Frontal cortex (tissue), 4 donors: Measurements from ENCODE around the gene METTL22. TPM values are rescaled to one million over a fixed set of nuclear protein-coding genes. Genes with fewer than 3 reads are reported as not detected.
"Not testable (repeated sequence)": the region's sequence is repeated elsewhere in the genome, so short reads cannot be mapped to it uniquely, and the experiment has no call there.

Source experiments
- DNase-seq, 2 donors: peaks; one replicate each; pipeline ENCODE4 v3.0.0; 2012; ENCODE audit warnings: low spot score in 2 of 2
- FAIRE-seq: peaks from 2 replicates; lab custom pipeline; 2012; peaks lifted over from hg19 to GRCh38; lab: Jason Lieb, UNC
- total RNA-seq: library from RNA; depleted of rRNA; stranded (reverse); fragments of >200 nt; gene quantifications from one replicate; pipeline ENCODE4 v1.2.3, GENCODE V29; 2014
- donor health status: control.
- donor health status: control.
- donor health status: control.

Gene METTL22
- total RNA-seq, 1 donor from 2014 or later = 7.7 TPM

- DNase-seq (no peak), FAIRE-seq (no peak)
Measured at GRCh38 chr16:8630255-8630953, 8.9 kb downstream of the METTL22 start.

DNA sequence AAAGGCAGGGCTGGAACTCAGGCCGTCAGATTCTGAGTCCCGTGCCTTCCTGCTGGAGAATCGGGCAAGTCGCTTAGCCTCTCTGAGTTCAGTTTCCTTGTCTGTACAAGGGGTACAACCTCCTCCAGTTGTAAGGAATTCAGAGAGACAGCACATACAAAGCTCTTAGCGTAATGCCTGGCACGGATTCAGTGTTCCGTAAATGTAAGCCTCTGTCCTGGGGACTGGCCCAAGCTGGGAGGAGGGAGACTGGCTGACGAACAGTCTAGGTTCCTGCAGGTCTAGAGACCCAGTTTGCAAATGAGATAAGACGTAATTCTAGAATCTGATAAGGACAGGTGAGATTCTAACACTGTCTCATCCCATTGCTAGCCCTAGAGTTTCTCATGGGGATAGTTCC, 9.9 kb downstream of the METTL22 start:
- FAIRE-seq = no peak
- DNase-seq = no peak

DNA sequence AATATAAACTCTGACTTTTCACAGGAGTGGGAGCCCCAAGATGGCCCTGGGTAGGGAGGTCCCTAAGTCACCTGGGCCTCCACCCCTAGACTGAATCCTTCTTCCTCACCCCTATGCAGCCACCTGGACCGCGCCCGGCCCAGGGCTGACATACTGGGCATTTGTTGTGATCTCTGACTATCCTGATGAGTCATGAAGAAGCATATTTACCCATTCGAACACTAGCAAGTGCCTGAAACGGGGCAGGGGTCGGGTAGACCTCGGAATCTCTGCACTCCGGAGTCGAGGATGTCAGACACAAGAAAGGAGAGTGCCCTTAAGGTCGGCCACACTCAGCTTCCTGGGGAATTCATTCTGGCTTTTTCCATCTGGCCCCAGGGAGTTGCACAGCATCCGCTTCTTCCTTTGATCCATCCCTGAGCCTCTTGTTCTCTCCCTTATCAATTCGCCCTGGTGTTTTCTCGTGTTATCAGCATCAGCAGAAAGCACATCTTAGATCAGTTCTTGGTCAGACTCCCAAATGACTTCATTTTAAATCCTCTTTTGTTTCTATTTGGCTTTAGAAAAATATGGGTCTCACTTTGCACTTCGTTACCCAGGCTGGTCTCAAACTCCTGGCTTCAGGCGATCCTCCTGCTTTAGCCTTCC, 10.4 kb downstream of the METTL22 start:
- DNase-seq (no peak), FAIRE-seq (no peak)

GRCh38 chr16:8632675-8633182, 11.2 kb downstream of the METTL22 start:
- DNase-seq (peak in 1 of 2 donors; percentile 28), FAIRE-seq (no peak)

GRCh38 chr16:8634991-8635736, 13.7 kb downstream of the METTL22 start:
- DNase-seq (no peak), FAIRE-seq (no peak)

DNA sequence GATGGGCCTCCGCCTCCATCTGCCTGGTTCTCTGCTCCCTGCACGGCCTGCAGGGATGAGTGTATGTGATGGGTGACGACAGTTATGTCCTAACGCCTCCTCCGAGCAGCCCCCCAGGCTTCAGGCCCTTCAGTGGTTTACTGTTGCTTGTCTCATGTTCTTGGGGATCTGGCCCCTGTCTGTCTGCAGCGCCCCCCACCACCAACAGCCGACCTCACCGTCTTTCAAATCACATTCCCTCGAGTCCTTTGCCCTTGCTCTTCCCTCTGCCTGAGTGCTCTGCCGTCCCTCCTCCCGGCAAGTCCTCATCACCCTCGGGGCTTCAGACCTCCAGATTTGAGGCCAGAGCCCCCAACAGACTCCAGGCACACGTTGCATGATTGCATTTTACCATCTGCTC, 18.2 kb downstream of the METTL22 start:
- no peak for FAIRE-seq
- DNase-seq = no peak

DNA sequence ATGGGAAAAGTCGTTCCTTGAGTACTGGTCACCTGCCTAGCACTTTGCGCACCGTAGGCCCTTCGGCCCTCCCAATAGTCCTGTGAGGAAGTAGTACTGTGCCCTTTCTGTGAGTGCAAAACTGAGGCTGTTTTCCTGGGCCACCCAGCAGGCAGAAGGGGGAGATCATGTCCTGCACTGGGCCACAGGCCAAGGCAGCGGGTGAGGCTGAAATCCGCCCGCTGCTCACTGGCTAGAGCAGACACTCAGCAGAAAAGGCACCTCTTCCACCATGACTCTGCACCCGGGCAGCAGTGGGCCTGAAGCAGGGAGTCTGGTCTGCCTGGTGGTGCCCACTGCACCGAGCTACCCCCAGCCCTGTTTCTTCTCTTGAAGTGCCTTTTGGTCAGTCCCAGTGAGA, 20.2 kb downstream of the METTL22 start:
- no peak for FAIRE-seq
- no peak for DNase-seq

GRCh38 chr16:8642146-8642545, 20.6 kb downstream of the METTL22 start:
- DNase-seq = no peak
- no peak for FAIRE-seq

DNA sequence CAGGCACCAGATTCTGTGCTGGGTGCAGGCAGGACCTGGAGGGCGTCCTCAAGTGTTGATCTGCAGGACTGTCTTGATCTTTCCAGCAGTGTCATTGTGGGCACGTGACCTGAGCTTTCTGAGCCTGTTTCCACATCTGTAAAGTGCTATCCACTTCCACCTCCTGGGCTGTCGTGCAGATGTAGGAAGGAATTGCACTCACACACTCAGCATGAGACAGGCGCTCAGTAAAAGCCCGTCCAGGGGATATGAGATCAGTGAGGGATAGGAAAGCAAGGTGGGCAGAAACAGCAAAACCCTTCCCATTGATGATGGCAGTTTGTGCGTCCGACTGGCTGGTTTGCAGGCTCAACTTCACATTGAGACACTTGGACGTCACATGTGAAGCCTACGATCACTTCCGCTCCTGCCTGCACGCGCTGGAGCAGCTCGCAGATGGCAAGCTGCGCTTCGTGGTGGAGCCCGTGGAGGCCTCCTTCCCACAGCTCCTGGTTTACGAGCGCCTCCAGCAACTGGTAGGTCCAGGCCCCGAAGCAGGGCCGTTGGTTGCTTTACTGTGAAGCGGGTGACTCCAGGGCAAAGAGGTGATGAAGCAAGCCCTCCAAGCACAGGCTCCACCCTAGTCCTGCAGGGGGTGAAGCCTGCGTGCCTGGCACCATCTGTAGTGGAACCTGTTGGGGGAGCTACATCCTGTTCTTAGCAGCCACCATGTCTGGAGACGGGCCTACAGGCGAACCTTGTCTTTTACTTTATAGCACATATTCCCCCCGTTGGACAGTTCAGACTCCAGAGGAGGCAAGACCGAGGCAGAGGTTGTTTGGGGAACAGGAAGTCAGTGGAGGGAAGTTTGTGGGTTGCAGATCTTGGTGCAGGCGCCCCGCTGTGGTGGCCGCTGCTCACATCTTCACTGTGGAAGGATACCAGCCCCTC, 23.0 kb downstream of the METTL22 start:
- no peak for DNase-seq
- no peak for FAIRE-seq

DNA sequence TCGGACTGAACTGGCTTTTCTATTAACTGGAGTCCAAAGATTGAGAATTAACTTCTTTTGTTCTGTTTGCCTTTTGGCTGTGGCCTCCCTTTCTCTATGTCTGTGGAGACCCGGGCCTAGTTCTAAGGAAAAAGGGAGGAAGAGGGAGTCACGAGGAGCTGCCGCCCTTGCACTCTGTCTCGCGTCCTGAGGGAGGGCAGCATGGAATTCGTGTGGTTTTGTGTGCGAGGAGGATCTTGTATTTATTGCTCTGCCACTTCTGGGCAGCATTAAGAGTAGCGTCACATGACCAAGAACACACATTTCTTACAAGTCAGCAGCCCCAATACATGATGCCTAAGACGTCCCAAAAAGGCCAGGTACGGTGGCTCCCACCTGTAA, 23.6 kb downstream of the METTL22 start:
- DNase-seq = no peak
- no peak for FAIRE-seq

DNA sequence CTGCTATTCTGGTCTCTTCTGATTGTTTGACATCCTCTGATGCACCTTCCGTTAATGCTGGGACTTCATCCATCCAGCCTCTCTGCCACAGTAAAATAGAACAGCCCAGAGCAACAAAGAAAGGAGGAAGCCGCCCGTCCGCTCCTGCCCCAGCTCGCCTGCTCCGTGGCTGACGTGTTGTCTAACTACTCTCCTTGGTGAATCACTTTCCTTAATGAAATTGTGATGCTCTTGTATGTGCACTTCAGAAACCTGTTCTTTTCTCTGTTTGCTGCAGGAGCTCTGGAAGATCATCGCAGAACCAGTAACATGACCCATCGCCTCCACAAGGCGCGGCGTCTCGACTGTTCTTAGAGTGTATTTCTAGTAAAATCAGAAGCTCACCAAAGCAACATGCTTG, 24.3 kb downstream of the METTL22 start:
- DNase-seq = no peak
- no peak for FAIRE-seq

GRCh38 chr16:8646326-8647053, 25.0 kb downstream of the METTL22 start:
- FAIRE-seq (no peak), DNase-seq (no peak)

DNA sequence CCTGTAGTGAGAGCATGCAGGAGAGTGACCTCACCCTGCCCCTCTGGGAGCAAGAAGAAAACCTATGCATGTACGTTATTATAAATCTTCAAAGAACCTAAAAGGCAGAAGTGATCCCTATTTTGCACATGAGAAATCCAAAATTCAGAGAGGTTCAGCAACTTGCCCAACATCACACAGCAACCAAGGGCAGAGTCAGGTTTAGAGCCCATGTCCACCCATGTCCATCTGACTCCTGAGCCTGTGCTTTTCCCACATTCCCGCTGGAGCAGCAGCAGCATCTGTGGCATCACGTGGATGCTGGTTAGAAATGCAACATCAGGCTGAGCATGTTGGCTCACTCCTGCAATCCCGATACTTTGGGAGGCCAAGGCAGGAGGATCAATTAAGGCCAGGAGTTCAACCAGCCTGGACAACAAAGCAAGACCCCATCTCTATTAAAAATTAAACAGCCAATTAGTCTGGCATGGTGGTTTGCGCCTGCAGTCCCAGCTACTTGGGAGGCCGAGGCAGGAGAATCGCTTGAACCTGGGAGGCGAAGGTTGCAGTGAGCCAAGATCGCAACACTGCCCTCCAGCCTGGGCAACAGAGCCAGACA, 26.3 kb downstream of the METTL22 start:
- DNase-seq (no peak), FAIRE-seq (no peak)

- FAIRE-seq (no peak), DNase-seq (no peak)
Measured at GRCh38 chr16:8648877-8649276, 27.4 kb downstream of the METTL22 start.

DNA sequence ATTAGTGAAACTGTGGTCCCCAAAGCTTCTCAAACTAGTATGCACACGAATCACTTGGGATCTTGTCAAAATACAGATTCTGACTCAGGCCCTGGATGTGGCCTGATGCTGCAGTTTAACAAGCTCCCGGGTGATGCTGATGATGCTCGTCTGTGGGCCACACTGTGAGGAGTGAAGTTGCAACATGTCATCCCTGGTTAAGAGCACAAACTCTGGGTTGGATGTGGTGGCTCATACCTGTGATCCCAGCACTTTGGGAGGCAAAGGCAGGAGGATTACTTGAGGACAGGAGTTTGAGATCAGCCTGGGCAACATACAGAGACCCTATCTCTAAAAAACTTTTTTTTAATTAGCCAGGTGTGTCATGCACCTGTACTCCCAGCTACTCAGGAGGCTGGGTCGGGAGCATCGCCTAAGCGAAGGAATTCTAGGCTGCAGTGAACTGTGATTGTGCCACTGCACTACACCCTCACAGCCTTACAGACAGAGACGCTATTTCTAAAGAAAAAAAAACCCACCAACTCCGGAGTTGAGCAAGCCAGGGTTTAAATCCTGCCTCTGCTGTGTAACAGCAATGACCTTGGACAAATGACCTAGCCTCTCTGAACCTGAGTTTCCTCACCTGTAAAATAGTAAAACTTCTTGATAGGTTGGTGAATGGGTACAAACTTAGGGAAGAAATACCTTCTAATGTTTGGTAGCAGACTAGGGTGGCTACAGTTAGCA, 28.5 kb downstream of the METTL22 start:
- DNase-seq (no peak), FAIRE-seq (no peak)

DNA sequence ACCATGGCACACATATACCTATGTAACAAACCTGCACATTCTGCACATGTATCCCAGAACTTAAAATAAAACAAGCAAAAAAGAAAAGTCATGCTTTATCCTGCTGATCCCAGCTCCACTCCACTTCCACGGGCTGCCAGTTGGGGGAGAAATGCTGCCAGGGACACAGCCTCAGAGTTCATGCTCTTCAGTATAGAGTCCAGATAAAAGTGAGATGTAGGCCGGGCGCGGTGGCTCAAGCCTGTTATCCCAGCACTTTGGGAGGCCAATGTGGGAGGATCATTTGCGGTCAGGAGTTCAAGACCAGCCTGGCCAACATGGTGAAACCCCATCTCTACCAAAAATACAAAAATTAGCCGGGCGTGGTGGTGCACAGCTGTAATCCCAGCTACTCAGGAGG, 30.5 kb downstream of the METTL22 start:
- FAIRE-seq = not testable (repeated sequence)

DNA sequence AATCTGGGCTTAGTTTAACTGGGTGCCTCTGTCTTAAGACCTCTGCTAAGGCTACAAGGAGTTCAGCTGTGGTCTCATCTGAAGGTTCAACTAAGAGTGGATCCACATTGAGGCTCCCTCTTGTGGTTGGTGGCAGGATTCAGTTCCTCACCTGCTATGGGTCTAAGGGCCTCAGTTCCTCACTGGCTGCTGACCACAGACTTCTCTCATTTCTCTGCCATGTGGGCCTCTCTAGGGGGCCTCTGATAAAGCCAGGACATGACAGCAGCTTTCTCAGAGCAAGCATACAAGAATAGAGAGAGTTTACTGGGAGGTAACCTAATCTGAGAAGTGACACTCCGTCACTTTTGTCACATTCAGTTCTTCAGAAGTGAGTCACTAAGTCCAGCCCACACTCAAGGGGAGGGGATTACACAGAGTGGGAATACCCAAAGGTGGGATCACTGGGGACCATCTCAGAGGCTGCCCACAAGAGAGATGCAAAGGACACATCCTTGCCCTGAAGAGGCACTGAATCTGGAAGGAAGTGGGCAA, 33.8 kb downstream of the METTL22 start:
- FAIRE-seq = no peak
- DNase-seq = no peak

More for the DNA sequence above, 30.5 kb downstream of the METTL22 start:
- DNase-seq = not testable (repeated sequence)

- DNase-seq = no peak
- FAIRE-seq = no peak
Measured at GRCh38 chr16:8656376-8656775, 34.9 kb downstream of the METTL22 start.
